ENCODE data around the gene SORCS1.

DNA sequence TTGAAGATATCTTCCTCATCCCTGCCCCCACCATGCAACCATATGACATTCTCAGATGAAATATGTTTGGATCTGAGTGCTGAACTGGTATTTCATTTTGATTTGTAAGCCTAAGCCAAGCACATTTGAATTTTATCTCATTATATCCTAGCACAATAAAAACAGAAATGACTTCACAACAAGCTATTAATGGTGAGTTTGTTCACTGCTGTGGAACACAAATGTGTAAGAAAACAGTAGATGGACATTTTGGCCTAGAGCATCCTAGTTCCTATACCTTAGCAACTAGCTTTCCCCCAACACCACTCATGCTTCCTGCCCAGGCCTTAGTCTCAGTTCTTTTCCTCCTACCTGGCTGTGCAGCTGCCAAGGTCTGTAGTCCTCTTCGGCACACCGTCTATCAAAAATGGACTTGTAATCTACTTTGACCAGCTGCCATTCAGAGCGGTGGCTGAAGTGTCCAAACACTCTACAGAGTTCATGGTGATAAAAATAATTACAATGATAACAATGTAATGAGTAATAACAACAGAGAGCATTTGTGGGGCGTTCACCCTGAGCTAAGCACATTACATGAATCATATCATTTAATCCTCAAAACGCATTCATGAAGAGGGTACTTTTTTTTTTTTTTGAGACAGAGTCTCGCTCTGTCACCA is 491.9 kb downstream of the SORCS1 start:
- TF ChIP-seq, protein P1, sequence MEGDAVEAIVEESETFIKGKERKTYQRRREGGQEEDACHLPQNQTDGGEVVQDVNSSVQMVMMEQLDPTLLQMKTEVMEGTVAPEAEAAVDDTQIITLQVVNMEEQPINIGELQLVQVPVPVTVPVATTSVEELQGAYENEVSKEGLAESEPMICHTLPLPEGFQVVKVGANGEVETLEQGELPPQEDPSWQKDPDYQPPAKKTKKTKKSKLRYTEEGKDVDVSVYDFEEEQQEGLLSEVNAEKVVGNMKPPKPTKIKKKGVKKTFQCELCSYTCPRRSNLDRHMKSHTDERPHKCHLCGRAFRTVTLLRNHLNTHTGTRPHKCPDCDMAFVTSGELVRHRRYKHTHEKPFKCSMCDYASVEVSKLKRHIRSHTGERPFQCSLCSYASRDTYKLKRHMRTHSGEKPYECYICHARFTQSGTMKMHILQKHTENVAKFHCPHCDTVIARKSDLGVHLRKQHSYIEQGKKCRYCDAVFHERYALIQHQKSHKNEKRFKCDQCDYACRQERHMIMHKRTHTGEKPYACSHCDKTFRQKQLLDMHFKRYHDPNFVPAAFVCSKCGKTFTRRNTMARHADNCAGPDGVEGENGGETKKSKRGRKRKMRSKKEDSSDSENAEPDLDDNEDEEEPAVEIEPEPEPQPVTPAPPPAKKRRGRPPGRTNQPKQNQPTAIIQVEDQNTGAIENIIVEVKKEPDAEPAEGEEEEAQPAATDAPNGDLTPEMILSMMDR (IDR thresholded peaks at IDR 0.05; ENCODE audit: low read depth, low read length, poor library complexity, severe bottlenecking) = no peak
- TF ChIP-seq EZH2phosphoT487 (IDR thresholded peaks at IDR 0.05; ENCODE audit: borderline replicate concordance, low read length) = no peak
